Peyer's patch (tissue), 4 donors: ENCODE results near the gene CAPN5. TPM values are rescaled to one million over a fixed set of nuclear protein-coding genes. Genes with fewer than 3 reads are reported as not detected.

Source experiments
- DNase-seq, 3 donors: peaks; one replicate each; pipeline ENCODE4 v3.0.0-alpha.2; 2017 to 2019
- H3K27ac ChIP-seq, 4 donors: fragments of 200-600 bp; sonication (generic); one replicate each; pipeline ENCODE4 v1.5.1; 2016 to 2019
- H3K27me3 ChIP-seq, 2 donors: fragments of 200-600 bp; sonication (generic); one replicate each; pipeline ENCODE4 v1.5.1; 2019
- H3K36me3 ChIP-seq, 3 donors: fragments of 200-600 bp; sonication (generic); one replicate each; pipeline ENCODE4 v1.5.1; 2016 to 2019
- H3K4me1 ChIP-seq, 4 donors: fragments of 200-600 bp; sonication (generic); one replicate each; pipeline ENCODE4 v1.5.1; 2016 to 2019
- H3K4me3 ChIP-seq, 4 donors: fragments of 200-600 bp; sonication (generic); 1 replicate in 3 of 4; 2 replicates in 1 of 4; pipeline ENCODE4 v1.5.1; 2016 to 2019; ENCODE audit warnings: mild to moderate bottlenecking in 1 of 4
- H3K9me3 ChIP-seq, 4 donors: fragments of 200-600 bp; sonication (generic); one replicate each; pipeline ENCODE4 v1.5.1; 2016 to 2019; ENCODE audit warnings: mild to moderate bottlenecking in 1 of 4
- CTCF ChIP-seq, 6 experiments: fragments of 450-650 bp in 4 of 6; fragments of 200-600 bp in 2 of 6; sonication (generic) in 1 of 6; IDR thresholded peaks; one replicate each; pipeline ENCODE4 v1.5.1; 2017 to 2019; ENCODE audit warnings: antibody characterized with exemption in 6 of 6, mild to moderate bottlenecking in 3 of 6, moderate library complexity in 1 of 6
- POLR2A ChIP-seq, 2 donors: fragments of 450-650 bp; IDR thresholded peaks; one replicate each; pipeline ENCODE4 v1.5.1; 2017; ENCODE audit warnings: antibody characterized with exemption in 2 of 2, mild to moderate bottlenecking in 2 of 2, moderate library complexity in 2 of 2
- total RNA-seq, 4 donors: library from RNA; depleted of rRNA; stranded (reverse); fragments of >200 nt; gene quantifications; one replicate each; pipeline ENCODE4 v1.1.0, GENCODE V29; 2016

Gene CAPN5
- total RNA-seq, 4 donors from 2014 or later, result 75.9 to 203 (median 162) TPM

GRCh38 chr11:77139201-77139600 lies 72.4 kb downstream of the CAPN5 start:
- no peak for TF ChIP-seq CTCF (IDR thresholded peaks at IDR 0.05)
- no peak for TF ChIP-seq POLR2A (IDR thresholded peaks at IDR 0.05)
- Histone ChIP-seq H3K9me3 (no peaks in the 10 kb centered on the region), H3K27ac (no peak overlapping the region), H3K36me3 (no peaks in the 10 kb centered on the region), H3K4me1 (peaks cover 0 to 1% (median 0%) of the 10 kb centered on the region in 4 donors), H3K4me3 (no peak overlapping the region), H3K27me3 (no peaks in the 10 kb centered on the region)
- no peak for DNase-seq

GRCh38 chr11:77140231-77140851 lies 73.6 kb downstream of the CAPN5 start:
- Histone ChIP-seq H3K4me3 (no peak overlapping the region), H3K4me1 (peaks cover 0 to 13% (median 1%) of the 10 kb centered on the region in 4 donors), H3K27me3 (no peaks in the 10 kb centered on the region), H3K27ac (peak overlapping the region in 1 of 4 donors; percentile 25), H3K9me3 (no peaks in the 10 kb centered on the region), H3K36me3 (no peaks in the 10 kb centered on the region)
- TF ChIP-seq CTCF (IDR thresholded peaks at IDR 0.05), result no peak
- TF ChIP-seq POLR2A (IDR thresholded peaks at IDR 0.05), result no peak
- DNase-seq, result no peak

- Histone ChIP-seq H3K9me3 (no peaks in the 10 kb centered on the region), H3K27ac (no peak overlapping the region), H3K4me3 (no peak overlapping the region), H3K36me3 (no peaks in the 10 kb centered on the region), H3K4me1 (peaks cover 0 to 20% (median 1%) of the 10 kb centered on the region in 4 donors), H3K27me3 (no peaks in the 10 kb centered on the region)
- no peak for TF ChIP-seq CTCF (IDR thresholded peaks at IDR 0.05)
- no peak for TF ChIP-seq POLR2A (IDR thresholded peaks at IDR 0.05)
- no peak for DNase-seq
Observed at GRCh38 chr11:77141034-77141433, 74.3 kb downstream of the CAPN5 start.

GRCh38 chr11:77141475-77141874 lies 74.7 kb downstream of the CAPN5 start:
- no peak for DNase-seq
- no peaks in the 10 kb centered on the region for H3K9me3 ChIP-seq
- no peaks in the 10 kb centered on the region for H3K36me3 ChIP-seq
- no peak overlapping the region for H3K4me3 ChIP-seq
- TF ChIP-seq POLR2A (IDR thresholded peaks at IDR 0.05) (no peak), CTCF (IDR thresholded peaks at IDR 0.05) (no peak)
- no peak overlapping the region for H3K27ac ChIP-seq
- peaks cover 0 to 20% (median 1%) of the 10 kb centered on the region in 4 donors for H3K4me1 ChIP-seq
- H3K27me3 ChIP-seq, result no peaks in the 10 kb centered on the region

GRCh38 chr11:77142091-77142975 lies 75.6 kb downstream of the CAPN5 start:
- Histone ChIP-seq H3K27me3 (no peaks in the 10 kb centered on the region), H3K4me3 (no peak overlapping the region), H3K9me3 (no peaks in the 10 kb centered on the region), H3K36me3 (no peaks in the 10 kb centered on the region), H3K4me1 (peaks cover 0 to 21% (median 1%) of the 10 kb centered on the region in 4 donors), H3K27ac (no peak overlapping the region)
- DNase-seq, result no peak
- no peak for TF ChIP-seq CTCF (IDR thresholded peaks at IDR 0.05)
- TF ChIP-seq POLR2A (IDR thresholded peaks at IDR 0.05), result no peak
